GM18499 (cell line): ENCODE results near the gene ZFP36.
"Not testable (repeated sequence)": the region's sequence is repeated elsewhere in the genome, so short reads cannot be mapped to it uniquely, and the experiment has no call there.

Experiments
- ATAC-seq: cut with Tn5 transposase; IDR thresholded peaks from one replicate; pipeline ENCODE4 v1.9.1; 2021; ENCODE audit warnings: moderate number of reproducible peaks; ENCODE audit not compliant: insufficient read depth, unreplicated experiment

The ZFP36 gene, protein sequence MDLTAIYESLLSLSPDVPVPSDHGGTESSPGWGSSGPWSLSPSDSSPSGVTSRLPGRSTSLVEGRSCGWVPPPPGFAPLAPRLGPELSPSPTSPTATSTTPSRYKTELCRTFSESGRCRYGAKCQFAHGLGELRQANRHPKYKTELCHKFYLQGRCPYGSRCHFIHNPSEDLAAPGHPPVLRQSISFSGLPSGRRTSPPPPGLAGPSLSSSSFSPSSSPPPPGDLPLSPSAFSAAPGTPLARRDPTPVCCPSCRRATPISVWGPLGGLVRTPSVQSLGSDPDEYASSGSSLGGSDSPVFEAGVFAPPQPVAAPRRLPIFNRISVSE

DNA sequence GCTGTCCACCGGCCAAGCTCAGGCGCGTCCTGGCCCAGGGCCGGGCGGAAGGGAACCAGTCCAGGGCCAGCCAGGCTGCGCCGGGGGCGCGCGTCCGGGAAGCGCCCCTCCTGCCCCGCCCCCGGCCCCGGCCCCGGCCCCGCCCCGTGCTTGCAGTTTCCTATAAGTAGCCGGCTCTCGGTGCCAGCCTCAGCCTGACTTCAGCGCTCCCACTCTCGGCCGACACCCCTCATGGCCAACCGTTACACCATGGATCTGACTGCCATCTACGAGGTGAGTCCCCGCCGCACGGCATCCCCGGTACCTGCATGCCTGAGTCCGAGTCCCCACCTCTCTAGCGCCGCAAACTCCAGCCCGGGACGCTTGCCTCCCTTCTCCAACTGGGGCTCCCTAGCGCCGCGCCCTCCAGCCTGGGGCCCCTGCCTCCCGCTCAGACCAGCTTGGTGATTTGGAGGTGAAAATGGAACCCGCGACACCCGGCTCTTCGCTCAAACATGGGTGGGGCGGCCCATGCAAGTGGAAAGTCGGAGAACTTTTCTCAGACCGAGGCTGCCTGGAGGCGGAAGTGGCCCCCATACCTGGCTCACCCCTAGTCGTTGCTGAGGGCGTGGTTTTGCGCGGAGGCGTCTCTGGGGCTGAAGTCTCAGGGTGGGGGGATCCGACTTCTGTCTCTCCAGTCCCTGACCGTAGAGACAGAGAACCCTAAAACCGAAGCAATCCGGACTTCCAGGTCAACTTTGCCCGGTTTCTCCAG, at the start of gene ZFP36:
Gene ZFP36, plus strand, starts transcription at position 192 of the 754 bp plus-strand sequence. Its CDS starts 58 bp downstream, at position 250.
- ATAC-seq: no peak

- ATAC-seq: no peak
Observed at GRCh38 chr19:39359026-39359425, 47.6 kb upstream of the ZFP36 start.

DNA sequence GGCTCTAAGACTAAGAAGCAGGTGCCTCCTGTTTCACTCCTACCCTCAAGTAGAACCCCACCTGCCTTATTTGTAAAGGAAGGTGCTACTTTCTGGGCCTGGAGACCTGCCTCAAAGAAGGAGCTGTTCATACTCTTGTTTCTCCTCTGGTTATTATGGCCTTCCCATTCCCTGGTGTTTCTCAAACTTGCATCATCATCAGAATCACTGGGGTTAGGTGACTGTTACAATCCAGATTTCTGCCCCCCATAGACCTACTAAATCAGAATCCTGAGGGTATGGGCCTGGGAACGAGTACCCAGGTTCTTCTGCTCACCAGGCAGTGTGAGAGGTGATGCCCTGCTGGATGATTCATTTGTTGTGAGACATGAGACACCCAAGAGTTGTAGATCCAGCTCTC, 46.0 kb upstream of the ZFP36 start:
- no peak for ATAC-seq

GRCh38 chr19:39362682-39363657, 43.7 kb upstream of the ZFP36 start:
- ATAC-seq: no peak

GRCh38 chr19:39363901-39364457, 42.7 kb upstream of the ZFP36 start:
- no peak for ATAC-seq

DNA sequence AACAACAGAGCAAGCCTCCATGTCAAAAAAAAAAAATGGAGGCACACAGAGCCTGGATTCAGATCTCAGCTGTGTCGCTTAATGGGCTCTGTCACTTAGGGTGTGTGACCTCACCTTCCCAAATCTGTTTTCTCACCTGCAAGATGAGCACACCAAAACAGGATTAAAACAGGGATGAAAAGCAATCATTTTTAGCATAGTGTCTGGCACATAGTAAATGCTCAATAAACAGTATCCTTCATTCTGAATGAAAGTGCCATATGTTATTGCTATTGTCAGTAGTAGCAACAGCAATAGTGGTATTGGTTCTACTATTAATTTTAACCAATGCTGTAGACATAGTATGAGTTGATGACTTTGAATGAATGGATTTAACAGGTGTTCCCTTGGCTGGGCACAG, 41.1 kb upstream of the ZFP36 start:
- no peak for ATAC-seq

DNA sequence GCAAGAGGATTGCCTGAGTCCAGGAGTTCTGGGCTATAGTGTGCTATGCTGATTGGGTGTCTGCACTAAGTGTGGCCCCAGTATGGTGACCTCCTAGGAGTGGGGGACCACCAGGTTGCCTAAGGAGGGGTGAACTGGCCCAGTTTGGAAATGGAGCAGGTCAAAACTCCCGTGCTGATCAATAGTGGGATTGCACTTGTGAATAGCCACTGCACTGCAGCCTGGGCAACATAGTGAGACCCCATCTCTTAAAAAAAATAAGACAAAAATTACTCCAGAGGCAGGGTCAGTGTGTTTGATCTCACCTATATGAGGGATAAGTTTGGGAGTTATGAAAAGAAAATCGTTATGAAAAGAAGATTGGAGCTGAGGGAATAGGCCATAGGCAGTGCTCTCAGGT, 37.4 kb upstream of the ZFP36 start:
- ATAC-seq: no peak

- no peak for ATAC-seq
Observed at GRCh38 chr19:39370735-39371134, 35.9 kb upstream of the ZFP36 start.

- no peak for ATAC-seq
Observed at GRCh38 chr19:39372047-39372802, 34.4 kb upstream of the ZFP36 start.

- no peak for ATAC-seq
Observed at GRCh38 chr19:39372941-39373340, 33.7 kb upstream of the ZFP36 start.

DNA sequence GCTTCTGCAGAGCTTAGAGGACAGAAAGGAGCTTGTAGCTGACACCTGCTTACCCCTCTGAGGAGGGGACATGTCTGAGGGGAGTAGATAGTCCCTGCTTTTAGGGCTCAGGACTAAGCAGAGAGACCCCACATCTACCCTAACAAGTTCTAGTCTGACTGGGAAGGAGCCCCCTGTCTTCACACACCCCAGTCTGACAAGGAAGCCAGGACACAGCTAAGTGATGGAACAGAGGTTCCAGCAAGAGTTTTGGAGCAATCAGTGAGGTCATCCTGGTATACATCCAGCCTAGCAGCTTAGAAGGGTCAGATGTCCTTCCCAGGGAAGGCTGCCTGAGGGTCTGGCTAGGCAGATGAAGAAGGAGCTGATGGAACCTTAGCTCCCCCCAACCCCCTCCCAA, 30.7 kb upstream of the ZFP36 start:
- no peak for ATAC-seq

- no peak for ATAC-seq
Observed at GRCh38 chr19:39377373-39378362, 29.0 kb upstream of the ZFP36 start.

- ATAC-seq: not testable (repeated sequence)
Observed at GRCh38 chr19:39379366-39379765, 27.3 kb upstream of the ZFP36 start.

DNA sequence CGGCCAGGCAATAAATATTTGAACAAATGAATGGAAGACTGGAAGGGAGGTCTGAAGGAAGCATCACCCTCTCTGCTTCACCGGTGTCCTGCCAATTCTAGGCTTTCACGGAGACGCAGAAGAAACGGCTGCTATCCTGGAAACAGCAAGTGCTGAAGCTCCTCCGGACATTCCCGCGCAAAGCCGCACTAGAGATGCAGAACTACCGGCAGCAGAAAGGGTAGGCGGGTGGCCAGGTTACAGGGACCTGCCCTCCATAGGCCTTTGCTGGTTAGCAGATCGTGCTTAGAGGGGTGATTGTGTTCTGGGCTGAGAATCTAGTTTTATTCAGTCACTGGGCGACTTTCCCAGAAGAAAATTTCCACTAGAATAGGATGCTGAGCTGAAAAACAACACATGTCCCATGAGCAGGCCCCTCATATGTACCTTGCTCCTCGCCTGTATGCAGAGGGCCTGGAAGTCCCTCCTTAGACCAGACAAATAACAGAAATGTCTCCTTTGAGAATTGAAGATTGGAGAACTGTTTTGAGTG, 26.7 kb upstream of the ZFP36 start:
- no peak for ATAC-seq

GRCh38 chr19:39380521-39381502, 25.8 kb upstream of the ZFP36 start:
- no peak for ATAC-seq

GRCh38 chr19:39381910-39382611, 24.6 kb upstream of the ZFP36 start:
- ATAC-seq: no peak
